Activated CD8-positive, alpha-beta memory T cell treated with anti-CD3 and anti-CD28 coated beads, Interleukin-2, amount 10 ng/mL, durations not matched to agents 7 days and 5 days (primary cell): ENCODE results near the gene KLHL41. TPM values are rescaled to one million over a fixed set of nuclear protein-coding genes. Genes with fewer than 3 reads are reported as not detected.

Experiments used
- ATAC-seq: fragments of 150-1000 bp; cut with Tn5 transposase; one replicate; pipeline ENCODE4 v1.10.0; 2021; ENCODE audit warnings: moderate library complexity
- CTCF ChIA-PET: fragments of 350-600 bp; sonication (Branson Sonifier 250); formaldehyde crosslinking; loops from one replicate; lab custom pipeline; 2021; ENCODE audit warnings: antibody characterized with exemption; lab: Charles Lee
- DNase-seq: peaks from one replicate; pipeline ENCODE4 v3.0.0-alpha.2; 2020
- H3K27ac Mint-ChIP-seq: one replicate; pipeline ENCODE4 v1.8.0; 2021; ENCODE audit warnings: mild to moderate bottlenecking, mixed read lengths
- H3K27me3 Mint-ChIP-seq: one replicate; pipeline ENCODE4 v1.8.0; 2021; ENCODE audit warnings: mixed read lengths
- H3K36me3 Mint-ChIP-seq: one replicate; pipeline ENCODE4 v1.8.0; 2021; ENCODE audit warnings: mild to moderate bottlenecking, mixed read lengths
- H3K4me1 Mint-ChIP-seq: one replicate; pipeline ENCODE4 v1.8.0; 2021; ENCODE audit warnings: mixed read lengths
- H3K4me3 Mint-ChIP-seq: one replicate; pipeline ENCODE4 v1.8.0; 2021; ENCODE audit warnings: mild to moderate bottlenecking, moderate library complexity, mixed read lengths
- H3K9me3 Mint-ChIP-seq: one replicate; pipeline ENCODE4 v1.8.0; 2022; ENCODE audit warnings: low read depth, mixed read lengths
- total RNA-seq, 2 experiments: library from RNA; stranded (reverse); gene quantifications; one replicate each; pipeline ENCODE4 v1.2.3, GENCODE V29; 2021

The KLHL41 gene
- total RNA-seq, 2 experiments from 2014 or later = 0.12 TPM; not detected in 1

DNA sequence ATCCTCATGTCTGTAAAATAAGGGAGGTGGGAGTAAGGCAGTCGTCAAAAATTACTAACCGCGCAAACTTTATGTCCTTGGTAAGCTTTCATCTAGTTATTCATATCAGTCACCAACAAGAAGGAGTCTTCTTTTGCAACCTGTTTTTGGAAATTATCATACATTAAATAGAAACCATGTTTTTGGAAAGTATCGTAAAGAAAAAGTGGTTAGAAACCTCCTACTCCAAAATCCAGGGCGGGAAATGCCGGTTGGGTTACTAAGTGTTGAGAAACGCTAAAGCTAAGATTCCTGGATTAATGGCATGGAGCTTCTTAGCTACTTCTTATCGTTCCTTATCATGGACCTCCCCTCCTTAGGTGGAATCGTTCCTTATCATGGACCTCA lies 29.4 kb upstream of the KLHL41 start:
- Mint-ChIP-seq H3K4me3 (peak overlapping the region; percentile 91), H3K36me3 (no peaks in the 10 kb centered on the region), H3K27ac (no peak overlapping the region), H3K27me3 (no peaks in the 10 kb centered on the region), H3K4me1 (peaks cover 15% of the 10 kb centered on the region), H3K9me3 (no peaks in the 10 kb centered on the region)
- DNase-seq (no peak), ATAC-seq (no peak)
- CTCF ChIA-PET = interaction anchor here (0.7 to 1.7 kb wide), 12 partner anchors 9 to 347 kb away, joined by 3 to 10 read pairs (median 3); partner anchors contain the start of gene UBR3

- no peaks in the 10 kb centered on the region for H3K27me3 Mint-ChIP-seq
- no peaks in the 10 kb centered on the region for H3K4me1 Mint-ChIP-seq
- H3K4me3 Mint-ChIP-seq = no peak overlapping the region
- CTCF ChIA-PET = interaction anchor here (1.4 kb wide), 1 partner anchor 42 kb away, joined by 3 read pairs; no protein-coding TSS in a partner anchor
- ATAC-seq (no peak), DNase-seq (no peak)
- peaks cover 2% of the 10 kb centered on the region for H3K36me3 Mint-ChIP-seq
- no peak overlapping the region for H3K27ac Mint-ChIP-seq
- H3K9me3 Mint-ChIP-seq = no peaks in the 10 kb centered on the region
Observed at GRCh38 chr2:169485650-169486138, 23.8 kb upstream of the KLHL41 start.

- peaks cover 3% of the 10 kb centered on the region for H3K36me3 Mint-ChIP-seq
- no peak overlapping the region for H3K27ac Mint-ChIP-seq
- H3K9me3 Mint-ChIP-seq = no peaks in the 10 kb centered on the region
- no peaks in the 10 kb centered on the region for H3K4me1 Mint-ChIP-seq
- no peak for DNase-seq
- ATAC-seq = no peak
- H3K27me3 Mint-ChIP-seq = no peaks in the 10 kb centered on the region
- CTCF ChIA-PET = no interaction called here
- no peak overlapping the region for H3K4me3 Mint-ChIP-seq
Observed at GRCh38 chr2:169486487-169486886, 23.0 kb upstream of the KLHL41 start.

DNA sequence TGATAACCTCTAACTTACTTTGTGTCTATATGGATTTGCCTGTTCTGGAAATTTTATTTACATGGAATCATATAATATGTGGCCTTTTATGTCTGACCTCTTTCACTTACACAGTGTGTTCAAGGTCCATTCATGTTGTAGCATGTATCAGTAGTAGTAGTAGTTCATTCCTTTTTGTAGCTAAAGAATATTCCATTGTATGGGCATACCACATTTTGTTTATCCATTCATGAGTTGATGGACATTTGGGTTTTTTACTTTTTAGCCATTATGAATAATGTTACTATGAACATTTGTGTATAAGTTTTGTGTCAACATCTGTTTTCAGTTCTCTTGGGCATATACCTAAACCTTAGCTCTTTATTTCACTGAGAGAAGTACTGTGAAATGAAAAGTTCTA lies 18.7 kb upstream of the KLHL41 start:
- DNase-seq (no peak), ATAC-seq (no peak)
- no peak overlapping the region for H3K27ac Mint-ChIP-seq
- H3K36me3 Mint-ChIP-seq = peaks cover 3% of the 10 kb centered on the region
- H3K27me3 Mint-ChIP-seq = no peaks in the 10 kb centered on the region
- H3K4me1 Mint-ChIP-seq = no peaks in the 10 kb centered on the region
- H3K9me3 Mint-ChIP-seq = no peaks in the 10 kb centered on the region
- CTCF ChIA-PET = interaction anchor here (0.6 to 1.5 kb wide), 4 partner anchors 9 to 37 kb away, joined by 3 read pairs; partner anchors contain the start of gene BBS5
- H3K4me3 Mint-ChIP-seq = no peak overlapping the region

- Mint-ChIP-seq H3K27ac (no peak overlapping the region), H3K36me3 (peaks cover 3% of the 10 kb centered on the region), H3K27me3 (no peaks in the 10 kb centered on the region), H3K4me3 (no peak overlapping the region), H3K9me3 (no peaks in the 10 kb centered on the region), H3K4me1 (no peaks in the 10 kb centered on the region)
- no peak for DNase-seq
- no peak for ATAC-seq
- CTCF ChIA-PET = interaction anchor here (0.6 to 1.0 kb wide), 2 partner anchors 10 to 12 kb away, joined by 3 read pairs; partner anchors contain the start of gene BBS5
Observed at GRCh38 chr2:169491378-169491777, 18.1 kb upstream of the KLHL41 start.

DNA sequence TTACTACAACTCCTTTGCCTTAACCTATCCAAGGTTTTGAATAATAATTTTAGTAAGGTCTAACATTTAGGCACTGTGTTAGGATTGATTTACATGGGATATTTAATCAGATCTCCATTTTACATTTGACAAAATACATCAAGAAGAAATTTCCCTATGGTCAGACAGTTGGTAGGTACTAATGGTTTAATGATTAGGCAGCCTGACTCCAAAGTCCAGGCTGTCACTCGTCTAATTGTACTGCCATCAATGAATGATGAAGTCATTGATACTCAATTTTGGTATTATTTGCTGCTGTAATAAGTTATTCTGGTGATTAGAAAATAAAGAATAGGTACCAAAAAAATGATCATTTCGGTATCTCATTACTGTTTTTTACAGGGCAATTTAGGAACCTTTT lies 16.1 kb upstream of the KLHL41 start:
- Mint-ChIP-seq H3K4me1 (no peaks in the 10 kb centered on the region), H3K36me3 (peaks cover 3% of the 10 kb centered on the region), H3K27ac (no peak overlapping the region), H3K27me3 (no peaks in the 10 kb centered on the region), H3K4me3 (no peak overlapping the region), H3K9me3 (no peaks in the 10 kb centered on the region)
- ATAC-seq = no peak
- no peak for DNase-seq
- CTCF ChIA-PET = interaction anchor here (1.1 kb wide), 1 partner anchor 13 kb away, joined by 3 read pairs; no protein-coding TSS in a partner anchor

GRCh38 chr2:169495310-169495928 lies 14.1 kb upstream of the KLHL41 start:
- DNase-seq (no peak), ATAC-seq (no peak)
- H3K36me3 Mint-ChIP-seq = peaks cover 3% of the 10 kb centered on the region
- no peaks in the 10 kb centered on the region for H3K9me3 Mint-ChIP-seq
- H3K4me3 Mint-ChIP-seq = no peak overlapping the region
- CTCF ChIA-PET = no interaction called here
- H3K27ac Mint-ChIP-seq = no peak overlapping the region
- H3K27me3 Mint-ChIP-seq = no peaks in the 10 kb centered on the region
- no peaks in the 10 kb centered on the region for H3K4me1 Mint-ChIP-seq

- Mint-ChIP-seq H3K36me3 (peaks cover 3% of the 10 kb centered on the region), H3K27ac (no peak overlapping the region), H3K27me3 (no peaks in the 10 kb centered on the region), H3K4me3 (no peak overlapping the region), H3K4me1 (no peaks in the 10 kb centered on the region), H3K9me3 (no peaks in the 10 kb centered on the region)
- DNase-seq (no peak), ATAC-seq (no peak)
- CTCF ChIA-PET = interaction anchor here (0.6 kb wide), 1 partner anchor 1460 kb away, joined by 3 read pairs; no protein-coding TSS in a partner anchor
Observed at GRCh38 chr2:169504651-169505050, 4.9 kb upstream of the KLHL41 start.

GRCh38 chr2:169507698-169508097 lies 1.8 kb upstream of the KLHL41 start:
- no peak overlapping the region for H3K27ac Mint-ChIP-seq
- no peak overlapping the region for H3K4me3 Mint-ChIP-seq
- no peaks in the 10 kb centered on the region for H3K4me1 Mint-ChIP-seq
- H3K9me3 Mint-ChIP-seq = no peaks in the 10 kb centered on the region
- CTCF ChIA-PET = no interaction called here
- DNase-seq (no peak), ATAC-seq (no peak)
- peaks cover 3% of the 10 kb centered on the region for H3K36me3 Mint-ChIP-seq
- no peaks in the 10 kb centered on the region for H3K27me3 Mint-ChIP-seq

GRCh38 chr2:169509955-169510354 lies 453 bp downstream of the KLHL41 start:
- Mint-ChIP-seq H3K4me3 (no peak overlapping the region), H3K27me3 (peaks cover 2% of the 10 kb centered on the region), H3K27ac (no peak overlapping the region), H3K4me1 (no peaks in the 10 kb centered on the region), H3K36me3 (no peaks in the 10 kb centered on the region), H3K9me3 (no peaks in the 10 kb centered on the region)
- DNase-seq = no peak
- ATAC-seq = no peak
- CTCF ChIA-PET = interaction anchor here (0.9 kb wide), 1 partner anchor 11 kb away, joined by 3 read pairs; no protein-coding TSS in a partner anchor

- H3K4me1 Mint-ChIP-seq = no peaks in the 10 kb centered on the region
- no peak overlapping the region for H3K27ac Mint-ChIP-seq
- no peaks in the 10 kb centered on the region for H3K36me3 Mint-ChIP-seq
- ATAC-seq (no peak), DNase-seq (no peak)
- no peak overlapping the region for H3K4me3 Mint-ChIP-seq
- CTCF ChIA-PET = no interaction called here
- H3K27me3 Mint-ChIP-seq = peaks cover 4% of the 10 kb centered on the region
- no peaks in the 10 kb centered on the region for H3K9me3 Mint-ChIP-seq
Observed at GRCh38 chr2:169510496-169510895, 994 bp downstream of the KLHL41 start.

DNA sequence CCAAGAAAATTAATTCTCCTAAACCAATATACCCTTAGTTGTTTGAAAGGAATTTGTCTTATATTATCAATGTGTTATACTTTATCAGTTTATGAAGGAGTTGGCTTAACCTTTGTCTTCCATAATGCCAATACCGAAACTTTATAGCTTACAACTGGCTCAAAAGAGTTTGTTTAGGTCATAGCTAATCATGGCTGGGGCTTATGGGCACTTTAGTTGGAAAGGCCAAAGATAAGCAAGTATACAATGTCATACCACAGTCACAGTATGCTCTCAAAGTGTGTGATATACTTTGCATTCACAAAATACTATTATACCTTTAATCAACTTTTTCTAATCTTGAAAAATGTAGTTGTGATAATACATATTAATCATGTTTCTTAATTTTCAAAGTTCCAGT lies 2.3 kb downstream of the KLHL41 start:
- Mint-ChIP-seq H3K36me3 (no peaks in the 10 kb centered on the region), H3K27me3 (peaks cover 4% of the 10 kb centered on the region), H3K27ac (no peak overlapping the region), H3K9me3 (no peaks in the 10 kb centered on the region), H3K4me3 (no peak overlapping the region), H3K4me1 (no peaks in the 10 kb centered on the region)
- DNase-seq = no peak
- CTCF ChIA-PET = interaction anchor here (1.5 kb wide), 1 partner anchor 16 kb away, joined by 4 read pairs; no protein-coding TSS in a partner anchor
- no peak for ATAC-seq

- CTCF ChIA-PET = no interaction called here
- no peak overlapping the region for H3K4me3 Mint-ChIP-seq
- H3K27me3 Mint-ChIP-seq = peaks cover 4% of the 10 kb centered on the region
- H3K36me3 Mint-ChIP-seq = no peaks in the 10 kb centered on the region
- H3K9me3 Mint-ChIP-seq = no peaks in the 10 kb centered on the region
- no peak overlapping the region for H3K27ac Mint-ChIP-seq
- ATAC-seq (no peak), DNase-seq (no peak)
- no peaks in the 10 kb centered on the region for H3K4me1 Mint-ChIP-seq
Observed at GRCh38 chr2:169512525-169512924, 3.0 kb downstream of the KLHL41 start.

DNA sequence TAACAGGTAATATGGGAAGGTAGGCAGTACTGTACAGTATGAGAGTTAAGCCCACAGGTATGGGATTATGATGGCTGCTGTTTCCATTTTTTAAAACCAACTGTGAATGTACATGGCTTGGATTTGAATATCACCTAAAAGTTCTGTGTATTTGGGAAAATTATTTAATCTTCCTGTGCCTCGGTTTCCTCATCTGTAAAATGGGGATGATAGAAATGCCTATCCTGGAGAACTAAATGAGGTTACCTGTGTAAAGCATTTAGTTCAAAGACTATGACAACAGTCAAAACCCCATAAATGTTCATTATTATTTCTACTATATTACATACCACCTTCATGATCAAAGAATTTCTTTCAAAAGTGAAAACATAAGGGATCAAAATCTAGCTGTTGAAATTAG lies 3.6 kb downstream of the KLHL41 start:
- Mint-ChIP-seq H3K4me3 (no peak overlapping the region), H3K9me3 (no peaks in the 10 kb centered on the region), H3K4me1 (no peaks in the 10 kb centered on the region), H3K27me3 (peaks cover 4% of the 10 kb centered on the region), H3K27ac (no peak overlapping the region), H3K36me3 (no peaks in the 10 kb centered on the region)
- ATAC-seq (no peak), DNase-seq (no peak)
- CTCF ChIA-PET = interaction anchor here (1.0 kb wide), 1 partner anchor 33 kb away, joined by 4 read pairs; no protein-coding TSS in a partner anchor
